K562 (cell line): Measurements from ENCODE around the gene TMEM203. TPM values are rescaled to one million over a fixed set of nuclear protein-coding genes. Genes with fewer than 3 reads are reported as not detected.

Source experiments
- ATAC-seq: fragments of 200-7000 bp; cut with Tn5 transposase; 3 replicates; pipeline ENCODE4 v1.9.1; 2020; ENCODE audit warnings: moderate library complexity
- BruUV-seq: library from RNA; stranded (reverse); fragments of 400-500 nt; replicated peaks from 2 replicates; lab custom pipeline; 2021; lab: Mats Ljungman, UMichigan
- CTCF ChIA-PET: fragments of 300-600 bp; formaldehyde crosslinking; extraction: SDS; loops from one replicate; lab custom pipeline; 2021; ENCODE audit warnings: low intra/inter-chr PET ratio; lab: Yijun Ruan, JAX
- POLR2A ChIA-PET: fragments of 300-600, 350-650 bp; sonication (Branson Sonifier 250); formaldehyde crosslinking; extraction: SDS; loops from one replicate; lab custom pipeline; 2021; ENCODE audit warnings: antibody characterized with exemption, inconsistent platforms; lab: Yijun Ruan, JAX
- DNase-seq, 4 experiments: peaks; one replicate each; pipeline versions ENCODE4 v3.0.0 to v3.0.0-alpha.2; 2011 to 2018; ENCODE audit warnings: low spot score in 3 of 4, mixed read lengths in 3 of 4; ENCODE audit errors: extremely low read depth in 1 of 4
- FAIRE-seq: peaks from 2 replicates; lab custom pipeline; 2011; peaks lifted over from hg19 to GRCh38; lab: Jason Lieb, UNC
- H2AFZ ChIP-seq: 2 replicates; pipeline ENCODE4 v1.6.0; 2011; ENCODE audit warnings: low read depth, low read length, control low read depth, inconsistent platforms
- H3K27ac ChIP-seq: fragments of 200-600 bp; 3 replicates; pipeline ENCODE4 v1.8.0; 2011; ENCODE audit warnings: low read depth, mild to moderate bottlenecking, control low read depth, inconsistent platforms, low read length, moderate library complexity, mixed read lengths; ENCODE audit errors: extremely low read depth
- H3K27me3 ChIP-seq, 2 experiments: fragments of 300-600 bp in 1 of 2; 2 replicates in 1 of 2; 3 replicates in 1 of 2; pipeline versions ENCODE4 v1.6.0 to v1.8.0; 2011; ENCODE audit warnings: inconsistent platforms in 2 of 2, low read length in 2 of 2, mild to moderate bottlenecking in 1 of 2, mixed read lengths in 1 of 2, moderate library complexity in 1 of 2; ENCODE audit not compliant: control insufficient read depth in 2 of 2, insufficient read depth in 2 of 2
- H3K36me3 ChIP-seq: fragments of 300-600 bp; 3 replicates; pipeline ENCODE4 v1.8.0; 2011; ENCODE audit warnings: mild to moderate bottlenecking, low read length, inconsistent platforms; ENCODE audit not compliant: control insufficient read depth, insufficient read depth
- H3K4me1 ChIP-seq, 2 experiments: fragments of 200-600 bp in 1 of 2; replicated peaks in 1 of 2; 2 replicates in 1 of 2; 3 replicates in 1 of 2; pipeline versions ENCODE4 v1.5.1 to v1.8.0; 2011; ENCODE audit warnings: inconsistent platforms in 2 of 2, low read length in 2 of 2, mild to moderate bottlenecking in 1 of 2, mixed read lengths in 1 of 2, moderate library complexity in 1 of 2; ENCODE audit not compliant: control insufficient read depth in 2 of 2, insufficient read depth in 2 of 2
- H3K4me2 ChIP-seq: 2 replicates; pipeline ENCODE4 v1.6.1; 2011; ENCODE audit warnings: low read length, control low read depth, inconsistent platforms, mixed read lengths; ENCODE audit not compliant: insufficient read depth
- H3K4me3 ChIP-seq: fragments of 200-600 bp; sonication (generic), shearing (Covaris generic); 2 replicates; pipeline ENCODE4 v1.5.1; 2016; ENCODE audit warnings: control low read depth, inconsistent platforms
- H3K79me2 ChIP-seq: fragments of 200-600 bp; 3 replicates; pipeline ENCODE4 v1.8.0; 2011; ENCODE audit warnings: low read length, inconsistent platforms; ENCODE audit not compliant: control insufficient read depth, insufficient read depth
- H3K9ac ChIP-seq, 2 experiments: 2 replicates each; pipeline versions ENCODE4 v1.6.0 to v1.6.1; 2011; ENCODE audit warnings: low read depth in 2 of 2, low read length in 2 of 2, control low read depth in 1 of 2, inconsistent platforms in 1 of 2, mild to moderate bottlenecking in 1 of 2, mixed read lengths in 1 of 2; ENCODE audit not compliant: insufficient read depth in 1 of 2
- H3K9me1 ChIP-seq: one replicate; pipeline ENCODE4 v1.6.0; 2011; ENCODE audit warnings: inconsistent platforms, mild to moderate bottlenecking, low read length, moderate library complexity; ENCODE audit not compliant: control insufficient read depth, insufficient read depth
- H3K9me3 ChIP-seq: replicated peaks from 2 replicates; pipeline ENCODE4 v1.5.1; 2011; ENCODE audit warnings: low read depth, low read length, inconsistent platforms; ENCODE audit not compliant: control insufficient read depth, insufficient read depth
- H4K20me1 ChIP-seq: replicated peaks from 2 replicates; pipeline ENCODE4 v1.6.1; 2011; ENCODE audit warnings: low read length, inconsistent platforms, mixed read lengths; ENCODE audit not compliant: control insufficient read depth, insufficient read depth
- CREB3 ChIP-seq: fragments of 450-650 bp; conservative IDR thresholded peaks from 2 replicates; pipeline ENCODE4 v1.6.1; 2016; ENCODE audit warnings: missing genetic modification characterization, low read depth, mild to moderate bottlenecking, missing compliant biosample characterization, moderate library complexity
- CREB3L1 ChIP-seq: fragments of 450-650 bp; IDR thresholded peaks from 2 replicates; pipeline ENCODE4 v1.6.1; 2014; ENCODE audit warnings: low read depth, mild to moderate bottlenecking, moderate library complexity, borderline replicate concordance
- FOSL1 ChIP-seq: fragments of 200-800 bp; sonication (Bioruptor generic); conservative IDR thresholded peaks from 2 replicates; pipeline ENCODE4 v1.6.1; 2016; ENCODE audit warnings: missing genetic modification characterization, missing compliant biosample characterization
- GATAD2B ChIP-seq: fragments of 450-650 bp; IDR thresholded peaks from 2 replicates; pipeline ENCODE4 v1.6.1; 2017; ENCODE audit warnings: mild to moderate bottlenecking, borderline replicate concordance
- HDAC6 ChIP-seq: IDR thresholded peaks from 2 replicates; pipeline ENCODE4 v1.6.1; 2012; ENCODE audit warnings: low read depth, mild to moderate bottlenecking, control low read depth, inconsistent platforms, low read length, moderate library complexity
- MAX ChIP-seq: sonication (generic); formaldehyde crosslinking; IDR thresholded peaks from 2 replicates; pipeline ENCODE4 v1.9.0; 2022; ENCODE audit warnings: mild to moderate bottlenecking, missing genetic modification reagents
- NCOA6 ChIP-seq: fragments of 450-650 bp; IDR thresholded peaks from 2 replicates; pipeline ENCODE4 v1.6.1; 2017; ENCODE audit warnings: mild to moderate bottlenecking
- RHOXF2B ChIP-seq: fragments of 250-450 bp; sonication (Bioruptor Pico); conservative IDR thresholded peaks from 2 replicates; pipeline ENCODE4 v1.5.1; 2021
- SMC3 ChIP-seq: conservative IDR thresholded peaks from 2 replicates; pipeline ENCODE4 v1.6.1; 2011; ENCODE audit warnings: low read depth, low read length, improper control_type of control experiment; ENCODE audit not compliant: insufficient read depth
- SNAPC5 ChIP-seq: fragments of 250-450 bp; sonication (Bioruptor Pico); IDR thresholded peaks from 2 replicates; pipeline ENCODE4 v1.8.0; 2021; ENCODE audit warnings: moderate library complexity, mild to moderate bottlenecking, inconsistent platforms
- TAF7 ChIP-seq: fragments of 450-650 bp; IDR thresholded peaks from 2 replicates; pipeline ENCODE4 v1.6.1; 2016; ENCODE audit warnings: missing genetic modification characterization, missing compliant biosample characterization
- U2AF2 ChIP-seq: fragments of 200-400 bp; formaldehyde crosslinking; optimal IDR thresholded peaks from 2 replicates; pipeline ENCODE3; 2017; ENCODE audit warnings: low read depth, mild to moderate bottlenecking, low read length
- ZBTB49 ChIP-seq: sonication (generic); formaldehyde crosslinking; IDR thresholded peaks from 2 replicates; pipeline ENCODE4 v1.8.0; 2022; ENCODE audit warnings: missing genetic modification reagents, mild to moderate bottlenecking, borderline replicate concordance
- ZEB2 ChIP-seq: fragments of 450-650 bp; IDR thresholded peaks from 2 replicates; pipeline ENCODE4 v1.6.1; 2016
- ZNF217 ChIP-seq: sonication (generic); formaldehyde crosslinking; IDR thresholded peaks from 2 replicates; pipeline ENCODE4 v1.8.0; 2022; ENCODE audit warnings: mild to moderate bottlenecking, missing genetic modification reagents
- ZNF282 ChIP-seq: sonication (generic); formaldehyde crosslinking; IDR thresholded peaks from 2 replicates; pipeline ENCODE4 v1.8.1; 2023; ENCODE audit warnings: missing genetic modification reagents
- ZNF384 ChIP-seq: IDR thresholded peaks from 2 replicates; pipeline ENCODE4 v1.6.1; 2012; ENCODE audit warnings: low read depth, low read length, improper control_type of control experiment
- ZNF408 ChIP-seq: fragments of 250-450 bp; sonication (Bioruptor Pico); IDR thresholded peaks from 2 replicates; pipeline ENCODE4 v1.4.0; 2020; ENCODE audit warnings: low read depth, mild to moderate bottlenecking, moderate library complexity
- WGBS: fragments of 100-300 bp; shearing (Covaris generic); methylation state at CpG from one replicate; pipeline ENCODE4 v1.1.6; 2016; ENCODE audit warnings: low coverage, mixed read lengths; ENCODE audit not compliant: insufficient coverage; ENCODE audit errors: missing lambda C conversion rate; 5-methylcytosine and 5-hydroxymethylcytosine counted together
- in situ Hi-C: fragments of 300-500 bp; cut with MboI; formaldehyde crosslinking; loops from 4 replicates; pipeline ENCODE4 v1.15.0; 2018; ENCODE audit warnings: inconsistent platforms, mixed read lengths
- intact Hi-C: fragments of 100-400 bp; cut with micrococcal nuclease; formaldehyde crosslinking; loops from 2 replicates; pipeline ENCODE4 v1.14.2; 2022
- polyA plus RNA-seq, 8 experiments: library from polyadenylated mRNA; depleted of rRNA in 4 of 8; stranded (reverse) in 5 of 8; unstranded in 3 of 8; fragments of >200 nt; fragmentation: Nextera tagmentation in 2 of 8; fragmentation: Illumina TruSeq in 1 of 8; extraction: Ambion mirVana in 2 of 8; extraction: Trizol in 1 of 8; gene quantifications; 2 replicates each; pipeline versions ENCODE4 v1.2.1 to v1.2.3, GENCODE V29; 2011 to 2014; ENCODE audit warnings: inconsistent platforms in 1 of 8, missing spikeins in 1 of 8
- total RNA-seq, 7 experiments: library from RNA; depleted of rRNA in 6 of 7; stranded (reverse); fragments of >200 nt in 6 of 7; fragmentation: Illumina TruSeq in 2 of 7; extraction: Trizol in 2 of 7; gene quantifications; 2 replicates each; pipeline versions ENCODE4 v1.2.1 to v1.2.3, GENCODE V29; 2011 to 2021; ENCODE audit warnings: low replicate concordance in 1 of 7

Gene TMEM203
- total and polyA plus RNA-seq, 9 of the 15 experiments (the other 6 are each of a cell fraction or from before 2014, with no cell fraction given), result 8.8 to 59.5 (median 37.6) TPM

- BruUV-seq, result no TSS peak
- Histone ChIP-seq H4K20me1 (peaks cover 30% of the 10 kb centered on the region), H3K4me1 (peaks cover 33 to 91% of the 10 kb centered on the region in 2 experiments)
- peak; percentile 98 for TF ChIP-seq TAF7
- TF ChIP-seq SNAPC5 (CRISPR knock-in tag), result no peak
- TF ChIP-seq CREB3, result no peak
- no peak for TF ChIP-seq ZEB2
- TF ChIP-seq ZNF282 (CRISPR knock-in tag), result no peak
- no peak for TF ChIP-seq ZNF384
- no peak for TF ChIP-seq ZNF217 (CRISPR knock-in tag)
- TF ChIP-seq MAX (CRISPR knock-in tag), result no peak
- TF ChIP-seq FOSL1, result no peak
- TF ChIP-seq RHOXF2B (CRISPR knock-in tag), result no peak
- TF ChIP-seq NCOA6, result no peak
- TF ChIP-seq CREB3L1, result no peak
- TF ChIP-seq HDAC6, result no peak
- TF ChIP-seq ZBTB49, result no peak
- TF ChIP-seq SMC3, result peak; percentile 22; the same call in 1 of the 2 replicates
- no peak for TF ChIP-seq U2AF2
- TF ChIP-seq ZNF408 (CRISPR knock-in tag), result no peak
- TF ChIP-seq GATAD2B, result no peak
These were observed 35.5 kb upstream of the TMEM203 start, which contains the start of gene TUBB4B for GRCh38 chr9:137240841-137241489. Gene TUBB4B (plus strand): TSS chr9:137241287. CDS start chr9:137241361, 74 bp downstream.

More at GRCh38 chr9:137240841-137241489, 35.5 kb upstream of the TMEM203 start, which contains the start of gene TUBB4B:
- ChIA-PET CTCF (no interaction called here), POLR2A (interaction anchor here (0.6 to 6.5 kb wide), 46 partner anchors 9 to 488 kb away, joined by 3 to 221 read pairs (median 4); partner anchors contain the start of genes ANAPC2, DPP7, MAN1B1 and NELFB)
- Histone ChIP-seq H2AFZ (peak within 1 kb of the TSS; percentile 85), H3K27me3 (no peaks in the 10 kb centered on the region), H3K4me3 (peak within 1 kb of the TSS; percentile 96), H3K9me3 (no peaks in the 10 kb centered on the region), H3K9me1 (peaks cover 4% of the 10 kb centered on the region), H3K9ac (peak within 1 kb of the TSS; percentile 88 to 100), H3K4me2 (peak within 1 kb of the TSS; percentile 95), H3K79me2 (peaks cover 57% of the 10 kb centered on the region), H3K36me3 (peaks cover 30% of the 10 kb centered on the region), H3K27ac (peak within 1 kb of the TSS; percentile 98)
- in situ Hi-C loops, result loop anchor here (25.0 kb wide), 1 partner anchor 454 kb away; the partner anchor contains the start of genes CCDC183 and TMEM141
- intact Hi-C loops, result loop anchor here (1.0 to 10.0 kb wide), 4 partner anchors 14 to 456 kb away; partner anchors contain the start of genes NELFB, NRARP and TOR4A
- ATAC-seq (peak; percentile 80), DNase-seq (peak; percentile 88 to 100 (median 94)), FAIRE-seq (peak; percentile 100)
- WGBS, result 0% methylated on average over 45 of the region's 67 CpGs
